HG03457 (cell line): ENCODE measurements around the gene LILRB1.
"Not testable (repeated sequence)": the region's sequence is repeated elsewhere in the genome, so short reads cannot be mapped to it uniquely, and the experiment has no call there.

Experiments used
- ATAC-seq: cut with Tn5 transposase; IDR thresholded peaks from one replicate; pipeline ENCODE4 v1.9.1; 2021; ENCODE audit warnings: moderate number of reproducible peaks; ENCODE audit not compliant: unreplicated experiment

LILRB1 gene

GRCh38 chr19:54624234-54624633, 6.0 kb upstream of the LILRB1 start:
- not testable (repeated sequence) for ATAC-seq

GRCh38 chr19:54624934-54625730, 5.2 kb upstream of the LILRB1 start:
- not testable (repeated sequence) for ATAC-seq

- ATAC-seq, result no peak
These were observed 3.5 kb upstream of the LILRB1 start for GRCh38 chr19:54626757-54627156.

- ATAC-seq, result not testable (repeated sequence)
These were observed 2.4 kb upstream of the LILRB1 start for GRCh38 chr19:54627912-54628311.

GRCh38 chr19:54630782-54631181, 498 bp downstream of the LILRB1 start:
- ATAC-seq, result no peak

GRCh38 chr19:54631489-54632337, 1.4 kb downstream of the LILRB1 start:
- ATAC-seq, result not testable (repeated sequence)

- ATAC-seq, result not testable (repeated sequence)
These were observed 2.2 kb downstream of the LILRB1 start for GRCh38 chr19:54632517-54632916.

- no peak for ATAC-seq
These were observed 3.1 kb downstream of the LILRB1 start for GRCh38 chr19:54633401-54633800.

- not testable (repeated sequence) for ATAC-seq
These were observed 5.8 kb downstream of the LILRB1 start for GRCh38 chr19:54636081-54636480.

GRCh38 chr19:54638683-54639082, 8.4 kb downstream of the LILRB1 start:
- ATAC-seq, result no peak

GRCh38 chr19:54642953-54643352, 12.7 kb downstream of the LILRB1 start:
- not testable (repeated sequence) for ATAC-seq

GRCh38 chr19:54643583-54643982, 13.3 kb downstream of the LILRB1 start:
- not testable (repeated sequence) for ATAC-seq

GRCh38 chr19:54644056-54644455, 13.8 kb downstream of the LILRB1 start:
- ATAC-seq, result no peak

GRCh38 chr19:54646331-54646841, 16.1 kb downstream of the LILRB1 start:
- ATAC-seq, result no peak

GRCh38 chr19:54648129-54648528, 17.8 kb downstream of the LILRB1 start:
- no peak for ATAC-seq

- no peak for ATAC-seq
These were observed 19.9 kb downstream of the LILRB1 start for GRCh38 chr19:54650108-54650655.

GRCh38 chr19:54653181-54653809, 23.0 kb downstream of the LILRB1 start:
- no peak for ATAC-seq

GRCh38 chr19:54654447-54655321, 24.4 kb downstream of the LILRB1 start:
- ATAC-seq, result no peak

GRCh38 chr19:54659300-54659699, 29.0 kb downstream of the LILRB1 start:
- ATAC-seq, result no peak

GRCh38 chr19:54660306-54660705, 30.0 kb downstream of the LILRB1 start:
- ATAC-seq, result no peak
